MCF 10A (cell line): ENCODE results near the gene LILRB4. TPM values are rescaled to one million over a fixed set of nuclear protein-coding genes. Genes with fewer than 3 reads are reported as not detected.
"Not testable (repeated sequence)": the region's sequence is repeated elsewhere in the genome, so short reads cannot be mapped to it uniquely, and the experiment has no call there.

Experiments used
- BruUV-seq: library from RNA; stranded (reverse); fragments of 400-500 nt; replicated peaks from 2 replicates; lab custom pipeline; 2021; lab: Mats Ljungman, UMichigan
- CTCF ChIA-PET: fragments of 300-600 bp; sonication (Branson Sonifier 250); formaldehyde crosslinking; extraction: SDS; loops from one replicate; lab custom pipeline; 2021; ENCODE audit warnings: antibody characterized with exemption, inconsistent platforms; lab: Yijun Ruan, JAX
- POLR2A ChIA-PET: fragments of 300-600, 350-650 bp; sonication (Branson Sonifier 250); formaldehyde crosslinking; extraction: SDS; loops from one replicate; lab custom pipeline; 2020; ENCODE audit warnings: antibody characterized with exemption, inconsistent platforms; lab: Yijun Ruan, JAX
- DNase-seq: peaks from one replicate; pipeline ENCODE4 v3.0.0-alpha.2; 2018; ENCODE audit not compliant: unreplicated experiment
- H3K27ac Mint-ChIP-seq: one replicate; pipeline ENCODE4 v1.8.0; 2022; ENCODE audit warnings: mild to moderate bottlenecking, low read depth, mixed read lengths; ENCODE audit not compliant: unreplicated experiment
- H3K27me3 Mint-ChIP-seq: one replicate; pipeline ENCODE4 v1.8.0; 2022; ENCODE audit warnings: mixed read lengths; ENCODE audit not compliant: insufficient read depth, unreplicated experiment
- H3K36me3 Mint-ChIP-seq: one replicate; pipeline ENCODE4 v1.8.0; 2022; ENCODE audit warnings: mild to moderate bottlenecking, moderate library complexity, mixed read lengths; ENCODE audit not compliant: insufficient read depth, unreplicated experiment
- H3K4me1 Mint-ChIP-seq: one replicate; pipeline ENCODE4 v1.8.0; 2022; ENCODE audit warnings: mixed read lengths; ENCODE audit not compliant: insufficient read depth, unreplicated experiment
- H3K4me3 Mint-ChIP-seq: one replicate; pipeline ENCODE4 v1.8.0; 2022; ENCODE audit warnings: mild to moderate bottlenecking, moderate library complexity, mixed read lengths; ENCODE audit not compliant: unreplicated experiment
- H3K9me3 Mint-ChIP-seq: one replicate; pipeline ENCODE4 v1.8.0; 2022; ENCODE audit warnings: mixed read lengths; ENCODE audit not compliant: unreplicated experiment
- CTCF ChIP-seq: fragments of 200-600 bp; IDR thresholded peaks from one replicate; pipeline ENCODE4 v1.8.0; 2022; ENCODE audit warnings: antibody characterized with exemption, mild to moderate bottlenecking; ENCODE audit not compliant: unreplicated experiment
- intact Hi-C: fragments of 100-400 bp; cut with micrococcal nuclease; formaldehyde crosslinking; loops from 2 replicates; pipeline ENCODE4 v1.14.1; 2022
- total RNA-seq: library from RNA; stranded (reverse); gene quantifications from 2 replicates; pipeline ENCODE4 v1.2.3, GENCODE V29; 2022

Gene LILRB4
- total RNA-seq, 1 experiment from 2014 or later = not detected

GRCh38 chr19:54638683-54639082 lies 24.1 kb upstream of the LILRB4 start:
- H3K27ac Mint-ChIP-seq = no peak overlapping the region
- DNase-seq = no peak
- intact Hi-C loops = no loop called here
- CTCF ChIA-PET = interaction anchor here (0.6 to 1.9 kb wide), 5 partner anchors 15 to 532 kb away, joined by 3 to 8 read pairs (median 3); no protein-coding TSS in a partner anchor
- BruUV-seq = no TSS peak
- H3K4me1 Mint-ChIP-seq = no peaks in the 10 kb centered on the region
- no peak overlapping the region for H3K4me3 Mint-ChIP-seq
- H3K27me3 Mint-ChIP-seq = no peaks in the 10 kb centered on the region
- no peak for TF ChIP-seq CTCF
- H3K9me3 Mint-ChIP-seq = peaks cover 12% of the 10 kb centered on the region
- POLR2A ChIA-PET = no interaction called here
- no peaks in the 10 kb centered on the region for H3K36me3 Mint-ChIP-seq

GRCh38 chr19:54642953-54643352 lies 19.8 kb upstream of the LILRB4 start:
- H3K4me1 Mint-ChIP-seq, H3K27ac Mint-ChIP-seq, intact Hi-C loops, H3K4me3 Mint-ChIP-seq, CTCF ChIA-PET, POLR2A ChIA-PET, DNase-seq, BruUV-seq, H3K36me3 Mint-ChIP-seq, H3K27me3 Mint-ChIP-seq: not testable (repeated sequence)
- H3K9me3 Mint-ChIP-seq = peaks cover 12% of the 10 kb centered on the region

- H3K9me3 Mint-ChIP-seq, H3K27me3 Mint-ChIP-seq: not testable (repeated sequence)
These were observed 19.2 kb upstream of the LILRB4 start for GRCh38 chr19:54643583-54643982.

GRCh38 chr19:54644056-54644455 lies 18.7 kb upstream of the LILRB4 start:
- Mint-ChIP-seq H3K27me3 (no peaks in the 10 kb centered on the region), H3K36me3 (no peaks in the 10 kb centered on the region), H3K27ac (no peak overlapping the region), H3K4me3 (no peak overlapping the region), H3K4me1 (no peaks in the 10 kb centered on the region), H3K9me3 (peaks cover 5% of the 10 kb centered on the region)
- no peak for DNase-seq
- ChIA-PET CTCF (no interaction called here), POLR2A (no interaction called here)
- no TSS peak for BruUV-seq
- intact Hi-C loops = no loop called here
- TF ChIP-seq CTCF = no peak

More at GRCh38 chr19:54643583-54643982, 19.2 kb upstream of the LILRB4 start:
- intact Hi-C loops, H3K4me1 Mint-ChIP-seq, DNase-seq, BruUV-seq, H3K27ac Mint-ChIP-seq, H3K4me3 Mint-ChIP-seq, H3K36me3 Mint-ChIP-seq, CTCF ChIA-PET, POLR2A ChIA-PET: not testable (repeated sequence)

GRCh38 chr19:54646331-54646841 lies 16.4 kb upstream of the LILRB4 start:
- Mint-ChIP-seq H3K27me3 (no peaks in the 10 kb centered on the region), H3K4me1 (no peaks in the 10 kb centered on the region), H3K27ac (no peak overlapping the region), H3K9me3 (no peaks in the 10 kb centered on the region), H3K4me3 (no peak overlapping the region), H3K36me3 (no peaks in the 10 kb centered on the region)
- ChIA-PET POLR2A (no interaction called here), CTCF (interaction anchor here (0.6 kb wide), 3 partner anchors 29 to 497 kb away, joined by 3 to 5 read pairs (median 5); no protein-coding TSS in a partner anchor)
- BruUV-seq = no TSS peak
- no peak for TF ChIP-seq CTCF
- intact Hi-C loops = no loop called here
- DNase-seq = no peak
